GM12872 (cell line): ENCODE results near the gene CSTA.

ENCODE experiments used
- CTCF ChIP-seq: IDR thresholded peaks from 3 replicates; pipeline ENCODE4 v1.5.1; 2011; ENCODE audit warnings: low read depth, mild to moderate bottlenecking, low read length, moderate library complexity; ENCODE audit not compliant: insufficient read depth

CSTA gene

GRCh38 chr3:122322095-122323075 is 2.7 kb upstream of the CSTA start:
- TF ChIP-seq CTCF, result no peak

- TF ChIP-seq CTCF, result no peak
Measured at GRCh38 chr3:122325769-122326168, 721 bp downstream of the CSTA start.

- TF ChIP-seq CTCF, result no peak
Measured at GRCh38 chr3:122331886-122332285, 6.8 kb downstream of the CSTA start.

GRCh38 chr3:122332551-122332950 is 7.5 kb downstream of the CSTA start:
- TF ChIP-seq CTCF, result no peak

DNA sequence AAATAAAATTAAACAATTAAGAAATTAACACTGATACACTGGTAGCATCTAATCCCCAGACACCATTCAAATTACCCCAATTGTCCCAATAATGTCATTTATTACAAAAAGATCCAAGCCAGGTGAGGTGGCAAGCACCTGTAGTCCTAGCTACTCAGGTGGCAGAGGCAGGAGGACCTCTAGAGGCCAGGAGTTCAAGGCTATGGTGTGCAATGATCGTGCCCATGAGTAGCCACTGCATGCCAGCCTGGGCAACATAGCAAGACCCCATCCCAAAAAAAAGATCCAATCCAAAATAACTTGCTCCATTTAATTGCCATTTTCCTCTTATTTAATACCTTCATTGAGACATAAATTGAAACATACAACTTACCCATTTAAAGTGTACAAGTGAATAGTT is 17.8 kb downstream of the CSTA start:
- TF ChIP-seq CTCF, result no peak

GRCh38 chr3:122343654-122344053 is 18.6 kb downstream of the CSTA start:
- no peak for TF ChIP-seq CTCF

DNA sequence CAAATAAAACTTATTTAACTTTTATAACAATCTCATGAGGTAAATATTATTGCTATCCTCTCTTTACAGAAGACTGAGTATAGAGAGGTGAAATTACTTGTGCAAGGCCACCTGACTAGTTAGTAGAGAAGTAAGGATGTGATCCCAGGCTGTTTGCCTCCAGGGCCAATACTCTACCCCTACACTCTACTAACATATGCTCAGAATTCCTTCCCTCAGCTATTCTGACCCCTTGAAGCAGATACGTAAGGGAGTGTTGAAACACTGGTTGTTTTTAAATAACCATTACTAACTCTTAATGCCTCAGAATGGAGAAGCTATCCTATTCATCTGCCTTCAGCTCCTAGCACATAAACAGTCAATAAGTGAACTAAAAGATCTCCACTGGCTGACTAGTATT is 24.1 kb downstream of the CSTA start:
- no peak for TF ChIP-seq CTCF
